ENCODE data around the gene SPIRE1.

SPIRE1 gene

DNA sequence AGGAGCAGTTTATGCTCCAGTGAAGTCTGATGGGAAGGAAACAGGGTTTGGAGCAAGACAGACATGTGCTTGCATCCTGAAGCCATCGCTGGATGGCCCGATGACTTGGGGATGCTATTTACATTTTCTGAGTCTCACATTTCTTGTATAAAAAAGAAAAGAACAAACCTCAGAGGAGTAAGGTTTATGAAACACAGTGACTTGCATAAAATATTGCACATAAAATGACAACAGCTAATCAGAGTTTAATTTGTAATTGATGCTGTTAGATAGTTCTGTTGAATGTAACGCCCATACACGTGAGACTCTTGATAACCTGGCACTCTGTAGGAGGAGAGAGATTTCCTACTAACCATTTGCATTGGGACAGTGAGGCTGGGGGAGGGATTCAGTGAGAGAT lies 233.7 kb downstream of the SPIRE1 start:
- no peak for DNase-seq (ENCODE audit: low read depth)
- H3K4me3 ChIP-seq (ENCODE audit: low read depth, low read length), result no peak overlapping the region
- no peak for TF ChIP-seq CTCF (IDR thresholded peaks at IDR 0.05; ENCODE audit: control insufficient read depth, extremely low read depth, insufficient read depth)

DNA sequence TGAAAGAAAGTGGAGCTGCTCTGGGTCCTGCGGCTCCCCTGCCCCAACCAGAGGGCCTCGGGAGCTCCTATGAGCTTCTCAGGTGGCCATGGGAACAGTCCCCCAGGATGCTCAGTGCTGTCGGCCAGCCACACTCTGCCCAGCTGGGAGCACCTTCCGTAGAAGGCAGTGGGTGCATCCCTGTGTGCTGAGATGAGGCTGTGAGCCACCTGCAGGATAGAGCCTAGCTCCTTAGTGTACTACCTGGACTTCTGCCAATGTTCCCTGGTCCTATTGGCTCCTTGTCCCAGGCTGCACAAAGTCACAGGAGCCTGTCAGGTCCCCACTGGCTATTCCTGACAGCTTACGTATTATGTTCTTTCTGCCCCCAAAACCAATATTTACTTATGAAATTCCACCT lies 234.1 kb downstream of the SPIRE1 start:
- peak; percentile 21 for DNase-seq (ENCODE audit: low read depth)
- 0 out of 2 replicates have a peak, but pooled peaks have one; percentile 1 for TF ChIP-seq CTCF (IDR thresholded peaks at IDR 0.05; ENCODE audit: control insufficient read depth, extremely low read depth, insufficient read depth)
- no peak overlapping the region for H3K4me3 ChIP-seq (ENCODE audit: low read depth, low read length)

DNA sequence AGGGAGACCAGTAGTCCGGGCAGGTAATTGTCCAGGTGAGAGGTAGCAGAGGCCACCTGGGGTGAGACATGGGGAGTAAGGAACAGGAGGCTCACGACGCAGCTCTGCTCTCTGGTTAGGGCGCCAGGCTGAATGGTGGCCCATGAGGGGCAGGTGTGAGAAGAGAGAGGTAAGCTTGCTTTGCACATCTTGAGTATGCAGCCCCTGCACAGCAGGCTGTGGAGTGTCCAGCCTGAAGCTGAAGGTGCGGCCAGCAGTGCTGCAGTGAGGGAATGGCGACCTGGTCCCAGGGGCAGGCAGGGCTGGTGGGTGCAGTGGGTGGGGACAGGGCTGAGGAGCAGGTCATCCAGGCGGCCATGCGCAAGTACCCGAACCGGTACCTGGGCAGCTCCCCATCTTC lies 234.5 kb downstream of the SPIRE1 start:
- DNase-seq (ENCODE audit: low read depth), result no peak
- no peak overlapping the region for H3K4me3 ChIP-seq (ENCODE audit: low read depth, low read length)
- no peak for TF ChIP-seq CTCF (IDR thresholded peaks at IDR 0.05; ENCODE audit: control insufficient read depth, extremely low read depth, insufficient read depth)

DNA sequence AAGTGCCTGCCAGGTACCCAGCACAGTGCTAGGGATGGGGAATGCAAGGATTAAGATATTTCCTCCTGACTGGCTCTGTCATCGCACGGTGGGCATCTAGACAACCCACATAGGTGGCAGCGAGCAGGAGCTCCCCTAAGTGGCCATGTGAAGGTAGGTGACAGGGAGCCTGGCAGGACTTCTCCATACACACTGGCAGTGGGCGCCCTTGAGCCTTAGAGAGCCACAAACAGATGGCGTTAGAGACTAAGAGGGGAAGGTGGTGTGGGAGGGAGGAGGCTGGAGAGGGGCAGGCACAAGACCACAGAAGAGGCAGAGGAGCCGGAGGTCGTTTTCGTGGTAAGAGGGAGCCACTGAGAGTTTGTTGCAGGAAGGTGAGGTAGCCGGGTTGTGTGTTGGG lies 235.0 kb downstream of the SPIRE1 start:
- H3K4me3 ChIP-seq (ENCODE audit: low read depth, low read length), result no peak overlapping the region
- TF ChIP-seq CTCF (IDR thresholded peaks at IDR 0.05; ENCODE audit: control insufficient read depth, extremely low read depth, insufficient read depth), result peak; percentile 38; the same call in 1 of the 2 replicates
- no peak for DNase-seq (ENCODE audit: low read depth)

- H3K4me3 ChIP-seq (ENCODE audit: low read depth, low read length), result no peak overlapping the region
- DNase-seq (ENCODE audit: low read depth), result no peak
- TF ChIP-seq CTCF (IDR thresholded peaks at IDR 0.05; ENCODE audit: control insufficient read depth, extremely low read depth, insufficient read depth), result no peak
Measured at GRCh38 chr18:12421732-12422131, 236.2 kb downstream of the SPIRE1 start.

DNA sequence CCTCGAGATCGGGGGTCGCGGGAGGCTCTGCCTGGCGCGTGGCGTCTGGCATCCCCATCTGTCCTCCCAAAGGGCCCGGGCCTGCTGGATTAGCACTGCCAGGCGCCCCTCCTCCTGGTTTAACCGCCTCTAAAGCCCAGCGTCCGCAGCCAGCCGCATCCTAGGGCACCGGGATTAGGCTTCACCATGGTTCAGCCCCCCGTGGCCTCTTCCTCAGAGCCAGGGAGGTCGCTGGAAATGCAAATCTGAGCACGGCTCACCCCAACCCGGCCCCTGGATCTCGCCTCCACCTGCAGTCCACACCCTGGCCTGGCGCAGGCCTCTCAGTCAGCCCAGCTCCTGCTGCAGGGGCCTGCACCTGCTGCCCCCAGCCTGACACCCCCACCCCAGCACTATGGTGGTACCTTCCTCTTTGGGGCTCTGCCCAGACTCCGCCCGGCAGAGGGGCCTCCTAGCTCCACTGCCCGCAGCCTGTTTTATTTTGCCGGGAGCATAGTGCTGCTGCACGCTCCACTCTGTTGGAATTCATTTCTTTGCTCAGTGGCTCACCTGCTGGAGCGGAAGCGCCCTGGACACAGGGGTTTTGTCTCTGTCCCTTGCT lies 237.0 kb downstream of the SPIRE1 start:
- H3K4me3 ChIP-seq (ENCODE audit: low read depth, low read length), result no peak overlapping the region
- no peak for DNase-seq (ENCODE audit: low read depth)
- TF ChIP-seq CTCF (IDR thresholded peaks at IDR 0.05; ENCODE audit: control insufficient read depth, extremely low read depth, insufficient read depth), result no peak

DNA sequence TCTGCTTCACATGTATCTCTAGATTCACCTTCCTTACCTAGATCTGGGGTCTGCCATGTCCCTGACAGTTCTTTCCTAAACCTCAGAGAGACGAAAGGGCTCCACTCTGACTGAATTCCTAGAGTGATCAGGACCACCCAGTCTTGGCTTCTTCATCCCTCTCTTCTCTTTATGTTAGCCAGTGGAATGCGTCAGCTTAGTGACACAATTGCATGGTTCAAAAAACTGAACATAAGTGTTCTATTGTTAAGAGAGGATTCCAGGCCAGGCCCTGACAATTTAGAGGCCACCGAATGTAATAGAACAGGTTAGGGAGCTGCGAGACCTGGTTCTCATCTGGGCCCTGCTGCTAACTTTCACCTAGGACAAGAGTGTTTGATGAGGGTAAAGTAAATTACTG lies 240.2 kb downstream of the SPIRE1 start:
- no peak for DNase-seq (ENCODE audit: low read depth)
- H3K4me3 ChIP-seq (ENCODE audit: low read depth, low read length), result no peak overlapping the region
- TF ChIP-seq CTCF (IDR thresholded peaks at IDR 0.05; ENCODE audit: control insufficient read depth, extremely low read depth, insufficient read depth), result no peak

Data from LNCaP clone FGC (cell line).